HEK293 (cell line): ENCODE results near the gene RAB1B.

ENCODE experiments used
- HOXA7 ChIP-seq: sonication (generic); formaldehyde crosslinking; IDR thresholded peaks from 2 replicates; pipeline ENCODE4 v1.8.1; 2022; ENCODE audit warnings: missing genetic modification reagents, borderline replicate concordance
- RBAK ChIP-seq: fragments of 450-650 bp; formaldehyde crosslinking; IDR thresholded peaks from 2 replicates; pipeline ENCODE4 v1.5.1; 2016; ENCODE audit warnings: missing biosample characterization, missing genetic modification characterization
- ZBTB17 ChIP-seq: fragments of 450-650 bp; formaldehyde crosslinking; IDR thresholded peaks from 2 replicates; pipeline ENCODE4 v1.5.1; 2016; ENCODE audit warnings: missing biosample characterization, missing genetic modification characterization
- ZNF521 ChIP-seq: fragments of 450-650 bp; formaldehyde crosslinking; IDR thresholded peaks from 2 replicates; pipeline ENCODE4 v1.5.1; 2017; ENCODE audit warnings: missing biosample characterization, mild to moderate bottlenecking, missing genetic modification characterization
- ZNF830 ChIP-seq: fragments of 450-650 bp; IDR thresholded peaks from 2 replicates; pipeline ENCODE4 v1.5.0; 2018; ENCODE audit warnings: missing biosample characterization, missing genetic modification characterization, low read depth, mild to moderate bottlenecking, moderate library complexity
- TF ChIP-seq, protein P1 (sequence below): fragments of 450-650 bp; formaldehyde crosslinking; IDR thresholded peaks from 2 replicates; pipeline ENCODE4 v1.5.1; 2016; ENCODE audit warnings: missing biosample characterization, missing genetic modification characterization

- TF ChIP-seq ZNF830 (tag by site-specific recombination): no peak
- no peak for TF ChIP-seq ZNF521 (tag by site-specific recombination)
- TF ChIP-seq, protein P1, sequence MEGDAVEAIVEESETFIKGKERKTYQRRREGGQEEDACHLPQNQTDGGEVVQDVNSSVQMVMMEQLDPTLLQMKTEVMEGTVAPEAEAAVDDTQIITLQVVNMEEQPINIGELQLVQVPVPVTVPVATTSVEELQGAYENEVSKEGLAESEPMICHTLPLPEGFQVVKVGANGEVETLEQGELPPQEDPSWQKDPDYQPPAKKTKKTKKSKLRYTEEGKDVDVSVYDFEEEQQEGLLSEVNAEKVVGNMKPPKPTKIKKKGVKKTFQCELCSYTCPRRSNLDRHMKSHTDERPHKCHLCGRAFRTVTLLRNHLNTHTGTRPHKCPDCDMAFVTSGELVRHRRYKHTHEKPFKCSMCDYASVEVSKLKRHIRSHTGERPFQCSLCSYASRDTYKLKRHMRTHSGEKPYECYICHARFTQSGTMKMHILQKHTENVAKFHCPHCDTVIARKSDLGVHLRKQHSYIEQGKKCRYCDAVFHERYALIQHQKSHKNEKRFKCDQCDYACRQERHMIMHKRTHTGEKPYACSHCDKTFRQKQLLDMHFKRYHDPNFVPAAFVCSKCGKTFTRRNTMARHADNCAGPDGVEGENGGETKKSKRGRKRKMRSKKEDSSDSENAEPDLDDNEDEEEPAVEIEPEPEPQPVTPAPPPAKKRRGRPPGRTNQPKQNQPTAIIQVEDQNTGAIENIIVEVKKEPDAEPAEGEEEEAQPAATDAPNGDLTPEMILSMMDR (tag by site-specific recombination): no peak
- no peak for TF ChIP-seq ZBTB17 (tag by site-specific recombination)
- no peak for TF ChIP-seq RBAK (tag by site-specific recombination)
- no peak for TF ChIP-seq HOXA7 (CRISPR knock-in tag)
These were observed 7.7 kb downstream of the RAB1B start for GRCh38 chr11:66275984-66276612.
